Loucy (cell line): ENCODE measurements around the gene IL1RAPL2.

Source experiments
- H2AFZ ChIP-seq: fragments of 200-600 bp; sonication (generic); 2 replicates; pipeline ENCODE4 v1.6.0; 2016; ENCODE audit warnings: antibody characterized with exemption, mild to moderate bottlenecking, low read length, moderate library complexity
- H3F3A ChIP-seq: fragments of 200-600 bp; 2 replicates; pipeline ENCODE4 v1.6.0; 2016; ENCODE audit warnings: antibody characterized with exemption, low read depth, mild to moderate bottlenecking
- H3K27me3 ChIP-seq: fragments of 200-600 bp; sonication (generic); 2 replicates; pipeline ENCODE4 v1.6.1; 2014; ENCODE audit warnings: low read length, mild to moderate bottlenecking; ENCODE audit not compliant: insufficient read depth, poor library complexity, severe bottlenecking
- H3K36me3 ChIP-seq: fragments of 200-600 bp; sonication (generic); 2 replicates; pipeline ENCODE4 v1.6.1; 2016; ENCODE audit warnings: low read length; ENCODE audit not compliant: insufficient read depth
- H3K4me1 ChIP-seq: fragments of 200-600 bp; sonication (generic); 2 replicates; pipeline ENCODE4 v1.5.1; 2014; ENCODE audit warnings: low read length, mild to moderate bottlenecking; ENCODE audit not compliant: insufficient read depth, poor library complexity, severe bottlenecking
- H3K4me2 ChIP-seq: fragments of 200-600 bp; sonication (generic); 2 replicates; pipeline ENCODE4 v1.6.0; 2014; ENCODE audit warnings: antibody characterized with exemption, low read length, low read depth, mild to moderate bottlenecking; ENCODE audit not compliant: poor library complexity, severe bottlenecking
- H3K4me3 ChIP-seq: fragments of 200-600 bp; sonication (generic); 2 replicates; pipeline ENCODE4 v1.5.1; 2014; ENCODE audit warnings: low read length, mild to moderate bottlenecking, mixed read lengths; ENCODE audit not compliant: poor library complexity, severe bottlenecking
- H3K79me2 ChIP-seq: fragments of 200-600 bp; sonication (generic); 2 replicates; pipeline ENCODE4 v1.6.1; 2014; ENCODE audit warnings: low read length; ENCODE audit not compliant: insufficient read depth
- H3K9ac ChIP-seq: fragments of 200-600 bp; sonication (generic); 2 replicates; pipeline ENCODE4 v1.6.0; 2014; ENCODE audit warnings: mild to moderate bottlenecking, low read depth, low read length, moderate library complexity; ENCODE audit not compliant: poor library complexity, severe bottlenecking
- H3K9me2 ChIP-seq: fragments of 200-600 bp; sonication (generic); replicated peaks from 2 replicates; pipeline ENCODE4 v1.6.1; 2016; ENCODE audit warnings: low read depth, low read length, mixed read lengths
- H3K9me3 ChIP-seq: fragments of 200-600 bp; sonication (generic); 2 replicates; pipeline ENCODE4 v1.6.1; 2014; ENCODE audit warnings: mild to moderate bottlenecking, antibody characterized with exemption, low read length, low read depth; ENCODE audit not compliant: insufficient read depth
- H4K20me1 ChIP-seq: fragments of 200-600 bp; sonication (generic); 2 replicates; pipeline ENCODE4 v1.6.0; 2014; ENCODE audit warnings: antibody characterized with exemption, low read length, mild to moderate bottlenecking; ENCODE audit not compliant: insufficient read depth, poor library complexity, severe bottlenecking
- EZH2phosphoT487 ChIP-seq: fragments of 200-600 bp; IDR thresholded peaks from 2 replicates; pipeline ENCODE4 v1.6.1; 2018; ENCODE audit warnings: antibody characterized with exemption, mild to moderate bottlenecking, moderate library complexity, borderline replicate concordance
- TF ChIP-seq, protein P1 (sequence below): fragments of 200-600 bp; sonication (generic); conservative IDR thresholded peaks from 2 replicates; pipeline ENCODE4 v1.5.1; 2014; ENCODE audit warnings: mild to moderate bottlenecking, antibody characterized with exemption, low read length

Gene IL1RAPL2

DNA sequence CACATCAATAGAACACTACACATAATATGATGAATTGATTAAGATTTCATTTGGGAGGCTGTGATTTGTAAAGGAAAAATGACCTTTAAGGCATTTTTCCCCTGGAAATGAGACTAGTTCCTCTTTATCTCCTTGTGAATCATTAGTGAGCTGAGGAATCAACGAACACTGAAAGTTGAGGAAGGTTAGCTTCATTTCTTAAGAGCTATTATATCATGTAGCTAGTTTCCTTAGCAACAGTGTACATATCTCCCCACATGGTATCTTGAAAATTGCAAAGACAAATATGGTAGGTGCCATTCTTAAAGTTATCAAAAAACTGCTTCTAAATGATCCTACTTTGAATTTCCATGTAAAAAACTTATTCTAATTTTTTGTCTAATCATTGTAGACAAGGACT, 1128.8 kb downstream of the IL1RAPL2 start:
- H3K36me3 ChIP-seq = no peaks in the 10 kb centered on the region
- H3F3A ChIP-seq = no peaks in the 10 kb centered on the region
- H2AFZ ChIP-seq = no peak overlapping the region
- H3K27me3 ChIP-seq = no peaks in the 10 kb centered on the region
- no peaks in the 10 kb centered on the region for H3K9me3 ChIP-seq
- H4K20me1 ChIP-seq = no peaks in the 10 kb centered on the region
- no peaks in the 10 kb centered on the region for H3K79me2 ChIP-seq
- H3K4me3 ChIP-seq = no peak overlapping the region
- H3K4me2 ChIP-seq = no peak overlapping the region
- no peak overlapping the region for H3K9ac ChIP-seq
- no peaks in the 10 kb centered on the region for H3K4me1 ChIP-seq
- H3K9me2 ChIP-seq = no peaks in the 10 kb centered on the region
- no peak for TF ChIP-seq EZH2phosphoT487
- TF ChIP-seq, protein P1, sequence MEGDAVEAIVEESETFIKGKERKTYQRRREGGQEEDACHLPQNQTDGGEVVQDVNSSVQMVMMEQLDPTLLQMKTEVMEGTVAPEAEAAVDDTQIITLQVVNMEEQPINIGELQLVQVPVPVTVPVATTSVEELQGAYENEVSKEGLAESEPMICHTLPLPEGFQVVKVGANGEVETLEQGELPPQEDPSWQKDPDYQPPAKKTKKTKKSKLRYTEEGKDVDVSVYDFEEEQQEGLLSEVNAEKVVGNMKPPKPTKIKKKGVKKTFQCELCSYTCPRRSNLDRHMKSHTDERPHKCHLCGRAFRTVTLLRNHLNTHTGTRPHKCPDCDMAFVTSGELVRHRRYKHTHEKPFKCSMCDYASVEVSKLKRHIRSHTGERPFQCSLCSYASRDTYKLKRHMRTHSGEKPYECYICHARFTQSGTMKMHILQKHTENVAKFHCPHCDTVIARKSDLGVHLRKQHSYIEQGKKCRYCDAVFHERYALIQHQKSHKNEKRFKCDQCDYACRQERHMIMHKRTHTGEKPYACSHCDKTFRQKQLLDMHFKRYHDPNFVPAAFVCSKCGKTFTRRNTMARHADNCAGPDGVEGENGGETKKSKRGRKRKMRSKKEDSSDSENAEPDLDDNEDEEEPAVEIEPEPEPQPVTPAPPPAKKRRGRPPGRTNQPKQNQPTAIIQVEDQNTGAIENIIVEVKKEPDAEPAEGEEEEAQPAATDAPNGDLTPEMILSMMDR = no peak

DNA sequence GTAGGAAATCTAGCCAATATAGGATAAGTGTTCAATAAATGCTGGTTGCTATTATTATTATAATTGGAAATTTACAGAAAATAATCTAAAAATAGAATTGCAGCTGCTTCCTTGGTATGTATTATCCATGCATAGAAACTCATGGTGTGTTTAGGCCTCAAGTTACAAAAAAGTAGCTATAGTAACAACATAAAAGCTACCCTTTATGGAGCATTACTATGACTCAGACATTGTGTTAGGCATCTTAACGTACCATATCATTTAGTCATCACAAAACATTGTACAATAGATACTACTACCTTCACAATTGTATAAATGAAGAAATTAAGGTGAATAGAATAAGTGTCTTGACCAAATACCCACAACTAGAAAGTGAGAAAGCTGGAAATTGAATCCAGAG, 1129.5 kb downstream of the IL1RAPL2 start:
- Histone ChIP-seq H3K9me3 (no peaks in the 10 kb centered on the region), H2AFZ (no peak overlapping the region), H3K79me2 (no peaks in the 10 kb centered on the region), H3K27me3 (no peaks in the 10 kb centered on the region), H3K4me1 (no peaks in the 10 kb centered on the region), H4K20me1 (no peaks in the 10 kb centered on the region), H3K9me2 (no peaks in the 10 kb centered on the region), H3F3A (no peaks in the 10 kb centered on the region), H3K9ac (no peak overlapping the region), H3K4me3 (no peak overlapping the region), H3K36me3 (no peaks in the 10 kb centered on the region), H3K4me2 (no peak overlapping the region)
- TF ChIP-seq, protein P1 = no peak
- TF ChIP-seq EZH2phosphoT487 = no peak

DNA sequence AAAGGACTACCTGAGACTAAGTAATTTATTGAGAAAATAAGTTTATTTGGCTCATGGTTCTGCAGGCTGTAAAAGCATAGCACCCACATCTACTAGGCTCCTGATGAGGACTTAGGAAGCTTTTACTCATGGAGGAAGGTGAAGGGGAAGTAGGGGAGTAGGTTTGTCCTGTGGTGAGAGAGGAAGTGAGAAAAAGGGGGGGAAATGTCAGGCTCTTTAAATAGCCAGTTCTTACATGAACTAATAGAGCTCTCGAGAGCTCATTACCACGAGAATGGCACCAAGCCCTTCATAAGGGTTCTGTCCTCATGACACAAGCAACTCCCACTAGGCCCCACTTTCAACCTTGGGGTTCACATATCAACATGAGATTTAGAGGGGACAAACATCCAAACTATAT, 1130.9 kb downstream of the IL1RAPL2 start:
- Histone ChIP-seq H2AFZ (no peak overlapping the region), H3K4me2 (no peak overlapping the region), H3K27me3 (no peaks in the 10 kb centered on the region), H3K4me3 (no peak overlapping the region), H3K9me3 (no peaks in the 10 kb centered on the region), H3K4me1 (no peaks in the 10 kb centered on the region), H3K9me2 (no peaks in the 10 kb centered on the region), H3F3A (no peaks in the 10 kb centered on the region), H3K9ac (no peak overlapping the region), H3K36me3 (no peaks in the 10 kb centered on the region), H3K79me2 (no peaks in the 10 kb centered on the region), H4K20me1 (no peaks in the 10 kb centered on the region)
- no peak for TF ChIP-seq EZH2phosphoT487
- TF ChIP-seq, protein P1 = no peak
